Spinal cord (tissue), 10 donors: ENCODE measurements around the gene CYTL1. TPM values are rescaled to one million over a fixed set of nuclear protein-coding genes. Genes with fewer than 3 reads are reported as not detected.
A peak's percentile ranks its signal among the peaks of the same experiment; 100 is the strongest.

ENCODE experiments used
- DNase-seq, 6 donors: peaks; one replicate each; pipeline versions ENCODE4 v3.0.0 to v3.0.0-alpha.2; 2013 to 2015; ENCODE audit warnings: low spot score in 6 of 6, low read depth in 4 of 6
- H3K27ac ChIP-seq: one replicate; pipeline ENCODE4 v1.5.1; 2013; ENCODE audit warnings: low read depth, low read length, control low read depth
- H3K27me3 ChIP-seq: one replicate; pipeline ENCODE4 v1.6.1; 2013; ENCODE audit warnings: low read length; ENCODE audit not compliant: control insufficient read depth, insufficient read depth
- H3K36me3 ChIP-seq: one replicate; pipeline ENCODE4 v1.6.1; 2013; ENCODE audit warnings: low read length; ENCODE audit not compliant: control insufficient read depth, insufficient read depth
- H3K4me1 ChIP-seq: one replicate; pipeline ENCODE4 v1.6.1; 2013; ENCODE audit warnings: low read length; ENCODE audit not compliant: control insufficient read depth, insufficient read depth
- H3K4me3 ChIP-seq: one replicate; pipeline ENCODE4 v1.5.1; 2013; ENCODE audit warnings: low read depth, low read length, control low read depth
- H3K9me3 ChIP-seq: one replicate; pipeline ENCODE4 v1.6.1; 2013; ENCODE audit warnings: low read length; ENCODE audit not compliant: control insufficient read depth, insufficient read depth
- WGBS: methylation state at CpG from one replicate; pipeline ENCODE4 v1.1.5; 2013; ENCODE audit warnings: missing lambda C conversion rate; ENCODE audit not compliant: insufficient coverage; 5-methylcytosine and 5-hydroxymethylcytosine counted together
- polyA plus RNA-seq, 2 donors: library from polyadenylated mRNA; unstranded; fragments of 120-200 nt; gene quantifications; one replicate each; pipeline ENCODE4 v1.2.1, GENCODE V29; 2013; ENCODE audit not compliant: insufficient read length in 2 of 2
- total RNA-seq, 2 donors: library from RNA; depleted of rRNA in 1 of 2; stranded (reverse); fragments of 120-200 nt in 1 of 2; fragments of >200 nt in 1 of 2; gene quantifications; one replicate each; pipeline versions ENCODE4 v1.2.3 to v1.2.4, GENCODE V29; 2013 to 2014
- donor health status: healthy.

The CYTL1 gene
- total and polyA plus RNA-seq, 4 donors: 3.8 to 4.7 (median 4.4) TPM

DNA sequence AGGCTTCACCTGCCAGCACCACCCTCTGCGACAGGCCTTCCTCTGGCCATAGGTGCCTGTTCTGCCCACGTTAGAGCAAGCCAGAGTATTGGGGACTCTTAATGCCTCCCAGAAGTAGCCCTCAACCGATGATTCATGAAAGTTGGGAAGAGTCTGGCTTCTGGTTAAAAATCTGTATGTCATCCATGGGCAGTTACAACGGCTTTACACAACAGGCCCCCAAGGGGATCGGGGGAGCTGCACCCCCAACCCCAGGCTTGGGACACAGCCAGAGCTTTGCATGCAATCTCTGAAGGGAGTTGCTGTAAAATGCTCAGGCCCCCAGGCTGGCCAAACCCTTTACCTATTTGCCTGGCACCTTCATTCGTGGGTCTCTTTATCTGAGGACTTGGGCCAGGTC lies 5.4 kb upstream of the CYTL1 start:
- peaks cover 4% of the 10 kb centered on the region for H3K27me3 ChIP-seq
- H3K9me3 ChIP-seq: peaks cover 2% of the 10 kb centered on the region
- H3K4me1 ChIP-seq: peaks cover 4% of the 10 kb centered on the region
- no peaks in the 10 kb centered on the region for H3K36me3 ChIP-seq
- 84% methylated on average over 4 of the region's 6 CpGs for WGBS
- no peak overlapping the region for H3K4me3 ChIP-seq
- H3K27ac ChIP-seq: no peak overlapping the region
- no peak for DNase-seq

DNA sequence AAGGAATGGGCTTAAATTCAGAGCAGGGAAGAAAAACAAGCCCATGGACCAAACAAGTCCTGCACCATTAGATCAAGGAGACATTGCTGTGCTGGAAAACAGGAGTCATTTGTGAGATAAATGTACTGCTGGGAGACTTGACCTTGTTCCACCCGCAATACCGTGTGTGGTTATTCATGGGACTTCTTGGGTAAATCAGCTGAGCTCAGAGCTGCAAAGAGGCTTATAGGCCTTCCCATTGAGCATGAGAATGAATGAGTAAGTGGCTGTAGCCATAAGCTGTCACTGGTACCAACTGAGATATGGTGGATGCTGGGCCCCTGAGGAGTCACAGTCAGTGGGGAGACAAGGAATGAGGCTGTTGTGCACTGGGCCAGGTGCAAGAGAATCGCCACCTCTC lies 2.3 kb upstream of the CYTL1 start:
- WGBS: 63% methylated on average over 2 of the region's 3 CpGs
- Histone ChIP-seq H3K9me3 (peaks cover 2% of the 10 kb centered on the region), H3K4me1 (peaks cover 10% of the 10 kb centered on the region), H3K27ac (no peak overlapping the region), H3K4me3 (no peak overlapping the region), H3K36me3 (no peaks in the 10 kb centered on the region), H3K27me3 (peaks cover 5% of the 10 kb centered on the region)
- peak in 1 of 6 donors; percentile 3 for DNase-seq

DNA sequence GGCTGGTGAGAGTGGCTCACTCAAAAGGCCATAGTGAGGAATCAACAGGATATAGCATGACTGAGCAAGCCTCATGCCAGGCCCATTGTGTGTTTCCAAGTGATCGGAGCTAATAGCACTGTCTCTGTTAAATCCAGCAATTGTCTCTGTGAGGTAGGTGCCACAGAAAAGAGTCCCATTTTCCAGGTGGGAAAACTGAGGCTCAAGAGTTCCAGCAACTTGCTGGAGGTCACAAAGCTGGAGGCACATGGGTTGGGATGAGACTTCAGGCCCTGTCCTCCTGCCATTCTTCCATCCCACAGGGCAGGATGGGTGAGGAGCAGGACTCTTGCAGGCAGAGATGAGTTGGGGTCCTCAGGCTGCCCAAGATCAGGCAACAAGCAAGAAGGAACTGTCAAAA lies 1.1 kb upstream of the CYTL1 start:
- H3K4me1 ChIP-seq: peaks cover 10% of the 10 kb centered on the region
- peaks cover 2% of the 10 kb centered on the region for H3K9me3 ChIP-seq
- H3K4me3 ChIP-seq: no peak overlapping the region
- DNase-seq: no peak
- no peaks in the 10 kb centered on the region for H3K36me3 ChIP-seq
- peaks cover 5% of the 10 kb centered on the region for H3K27me3 ChIP-seq
- no peak overlapping the region for H3K27ac ChIP-seq
- 92% methylated on average over 1 of the region's 1 CpG for WGBS

- H3K27ac ChIP-seq: no peak overlapping the region
- peaks cover 2% of the 10 kb centered on the region for H3K9me3 ChIP-seq
- WGBS: 73% methylated on average over 7 of the region's 12 CpGs
- no peak for DNase-seq
- no peak overlapping the region for H3K4me3 ChIP-seq
- peaks cover 5% of the 10 kb centered on the region for H3K27me3 ChIP-seq
- H3K4me1 ChIP-seq: peaks cover 10% of the 10 kb centered on the region
- H3K36me3 ChIP-seq: no peaks in the 10 kb centered on the region
Observed at GRCh38 chr4:5019796-5020195, 538 bp upstream of the CYTL1 start.

- Histone ChIP-seq H3K4me1 (peaks cover 10% of the 10 kb centered on the region), H3K36me3 (no peaks in the 10 kb centered on the region), H3K4me3 (no peak overlapping the region), H3K9me3 (peaks cover 2% of the 10 kb centered on the region), H3K27ac (no peak overlapping the region), H3K27me3 (peaks cover 5% of the 10 kb centered on the region)
- DNase-seq: no peak
- 29% methylated on average over 3 of the region's 6 CpGs for WGBS
Observed at GRCh38 chr4:5018603-5019002, 655 bp downstream of the CYTL1 start.

GRCh38 chr4:5018096-5018495 lies 1.2 kb downstream of the CYTL1 start:
- Histone ChIP-seq H3K4me3 (no peak overlapping the region), H3K4me1 (peaks cover 10% of the 10 kb centered on the region), H3K27ac (no peak overlapping the region), H3K27me3 (peaks cover 5% of the 10 kb centered on the region), H3K36me3 (no peaks in the 10 kb centered on the region), H3K9me3 (peaks cover 2% of the 10 kb centered on the region)
- DNase-seq: no peak
- WGBS: no CpG with 5 or more reads among the region's 2 CpGs

- Histone ChIP-seq H3K27me3 (no peaks in the 10 kb centered on the region), H3K9me3 (no peaks in the 10 kb centered on the region), H3K36me3 (no peaks in the 10 kb centered on the region), H3K27ac (no peak overlapping the region), H3K4me1 (peaks cover 2% of the 10 kb centered on the region), H3K4me3 (no peak overlapping the region)
- WGBS: 87% methylated on average over 2 of the region's 7 CpGs
- DNase-seq: no peak
Observed at GRCh38 chr4:5014007-5014682, 5.1 kb downstream of the CYTL1 start.

DNA sequence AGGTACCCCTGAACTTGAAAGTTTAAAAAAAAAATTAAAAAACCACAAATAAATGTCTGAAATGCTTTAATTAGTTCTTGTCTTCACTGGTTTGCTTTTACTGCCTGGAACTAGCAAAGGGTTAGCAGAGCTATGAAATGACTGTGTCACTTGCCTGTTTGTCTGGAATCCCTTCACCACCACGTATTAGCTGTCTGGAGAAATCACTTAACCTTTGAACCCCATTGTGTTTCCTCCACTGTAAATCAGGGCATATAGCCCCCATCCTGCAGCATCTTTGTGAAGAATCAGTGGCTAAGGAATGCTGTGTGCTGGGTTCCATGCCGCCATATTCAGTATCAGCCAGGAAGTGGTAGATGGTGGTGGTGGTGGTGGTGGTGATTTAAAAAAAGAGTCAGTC lies 6.3 kb downstream of the CYTL1 start:
- no peaks in the 10 kb centered on the region for H3K27me3 ChIP-seq

DNA sequence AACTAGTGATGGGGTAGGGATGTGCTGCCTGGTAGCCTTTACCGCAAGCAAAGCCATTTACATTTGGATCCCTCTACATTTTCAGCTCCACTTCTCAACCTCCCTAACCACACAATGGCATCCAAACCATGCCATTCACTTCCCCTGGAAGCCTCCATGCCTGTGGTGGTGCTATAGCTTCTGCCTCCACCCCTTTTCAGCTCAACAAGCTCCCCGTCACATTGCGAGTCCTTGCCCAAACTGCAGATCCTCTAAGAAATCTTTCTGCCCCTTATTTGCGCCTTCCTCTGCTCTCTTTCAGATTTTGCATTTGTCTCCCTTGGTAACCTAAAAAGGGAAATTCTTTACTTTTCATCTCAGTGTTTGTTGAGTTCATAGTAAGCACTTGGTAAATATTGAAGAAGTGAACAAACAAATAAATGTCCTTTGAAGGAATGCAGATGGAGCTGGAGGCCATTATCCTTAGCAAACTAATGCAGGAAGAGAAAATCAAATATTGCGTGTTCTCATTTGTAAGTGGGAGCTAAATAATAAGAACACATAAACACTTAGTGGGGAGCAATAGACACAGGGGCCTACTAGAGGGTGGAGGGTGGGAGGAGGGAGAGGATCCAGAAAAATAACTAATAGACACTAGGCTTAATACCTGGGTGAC lies 6.9 kb downstream of the CYTL1 start:
- Histone ChIP-seq H3K36me3 (no peaks in the 10 kb centered on the region), H3K4me1 (no peaks in the 10 kb centered on the region), H3K4me3 (no peak overlapping the region), H3K9me3 (no peaks in the 10 kb centered on the region), H3K27me3 (no peaks in the 10 kb centered on the region), H3K27ac (no peak overlapping the region)
- DNase-seq: no peak
- 89% methylated on average over 3 of the region's 5 CpGs for WGBS

More for the DNA sequence above, 6.3 kb downstream of the CYTL1 start:
- H3K4me1 ChIP-seq: no peaks in the 10 kb centered on the region
- H3K9me3 ChIP-seq: no peaks in the 10 kb centered on the region
- H3K4me3 ChIP-seq: no peak overlapping the region
- H3K27ac ChIP-seq: no peak overlapping the region
- H3K36me3 ChIP-seq: no peaks in the 10 kb centered on the region
- no peak for DNase-seq
- WGBS: 90% methylated on average over 2 of the region's 2 CpGs

GRCh38 chr4:5010984-5011383 lies 8.3 kb downstream of the CYTL1 start:
- Histone ChIP-seq H3K4me3 (no peak overlapping the region), H3K36me3 (no peaks in the 10 kb centered on the region), H3K27me3 (no peaks in the 10 kb centered on the region), H3K4me1 (no peaks in the 10 kb centered on the region), H3K9me3 (no peaks in the 10 kb centered on the region), H3K27ac (no peak overlapping the region)
- 96% methylated on average over 2 of the region's 2 CpGs for WGBS
- no peak for DNase-seq
